OCI-LY7 (cell line): ENCODE measurements around the gene FFAR2. TPM values are rescaled to one million over a fixed set of nuclear protein-coding genes. Genes with fewer than 3 reads are reported as not detected.

Experiments used
- BruUV-seq: library from RNA; stranded (reverse); fragments of 400-500 nt; replicated peaks from 2 replicates; lab custom pipeline; 2021; lab: Mats Ljungman, UMichigan
- CTCF ChIA-PET: fragments of 300-600 bp; sonication (Branson Sonifier 250); formaldehyde crosslinking; loops from one replicate; lab custom pipeline; 2022; ENCODE audit warnings: antibody characterized with exemption; ENCODE audit not compliant: unreplicated experiment; lab: Charles Lee
- POLR2A ChIA-PET: fragments of 300-600 bp; sonication (Branson Sonifier 250); formaldehyde crosslinking; loops from one replicate; lab custom pipeline; 2022; ENCODE audit warnings: antibody characterized with exemption; lab: Charles Lee
- DNase-seq: peaks from one replicate; pipeline ENCODE4 v3.0.0-alpha.2; 2015; ENCODE audit warnings: low spot score
- H2AFZ ChIP-seq: fragments of 200-600 bp; sonication (generic), shearing (Covaris generic); 2 replicates; pipeline ENCODE4 v1.6.1; 2014; ENCODE audit warnings: mild to moderate bottlenecking, antibody characterized with exemption, low read length, moderate library complexity
- H3K27ac ChIP-seq: fragments of 200-600 bp; sonication (generic); 2 replicates; pipeline ENCODE4 v1.5.1; 2014; ENCODE audit warnings: mixed run types, low read depth, mild to moderate bottlenecking, moderate library complexity, low read length, inconsistent platforms; ENCODE audit not compliant: poor library complexity, severe bottlenecking
- H3K36me3 ChIP-seq: fragments of 200-600 bp; sonication (generic); 2 replicates; pipeline ENCODE4 v1.6.1; 2014; ENCODE audit warnings: mild to moderate bottlenecking, antibody characterized with exemption, low read length, moderate library complexity, mixed read lengths; ENCODE audit not compliant: insufficient read depth
- H3K4me1 ChIP-seq: fragments of 200-600 bp; sonication (generic); 2 replicates; pipeline ENCODE4 v1.5.1; 2014; ENCODE audit warnings: mild to moderate bottlenecking, low read length; ENCODE audit not compliant: insufficient read depth, poor library complexity, severe bottlenecking
- H3K4me2 ChIP-seq: fragments of 200-600 bp; sonication (generic); 2 replicates; pipeline ENCODE4 v1.6.1; 2014; ENCODE audit warnings: mild to moderate bottlenecking, low read length
- H3K4me3 ChIP-seq: fragments of 200-600 bp; sonication (generic); 2 replicates; pipeline ENCODE4 v1.5.1; 2014; ENCODE audit warnings: mild to moderate bottlenecking, low read depth, low read length; ENCODE audit not compliant: poor library complexity, severe bottlenecking
- H3K79me2 ChIP-seq: fragments of 200-600 bp; sonication (generic); 2 replicates; pipeline ENCODE4 v1.6.1; 2016; ENCODE audit warnings: low read depth, mild to moderate bottlenecking, low read length, moderate library complexity, mixed read lengths; ENCODE audit not compliant: insufficient read depth
- H3K9me2 ChIP-seq: fragments of 200-600 bp; sonication (generic); 2 replicates; pipeline ENCODE4 v1.6.1; 2016; ENCODE audit warnings: mild to moderate bottlenecking, low read length, mixed read lengths; ENCODE audit not compliant: insufficient read depth
- H3K9me3 ChIP-seq: fragments of 200-600 bp; sonication (generic); 2 replicates; pipeline ENCODE4 v1.6.1; 2014; ENCODE audit warnings: mild to moderate bottlenecking, mixed run types, low read length, mixed read lengths
- H4K20me1 ChIP-seq: fragments of 200-600 bp; sonication (generic); 2 replicates; pipeline ENCODE4 v1.6.1; 2014; ENCODE audit warnings: mild to moderate bottlenecking, antibody characterized with exemption, low read length, moderate library complexity, mixed read lengths; ENCODE audit not compliant: insufficient read depth
- EZH2phosphoT487 ChIP-seq: fragments of 200-600 bp; sonication (generic); IDR thresholded peaks from 2 replicates; pipeline ENCODE4 v1.6.1; 2018; ENCODE audit warnings: low read depth, borderline replicate concordance, mild to moderate bottlenecking, mixed run types, antibody characterized with exemption, low read length, moderate library complexity, mixed read lengths
- intact Hi-C: fragments of 100-400 bp; cut with micrococcal nuclease; formaldehyde crosslinking; loops from one replicate; pipeline ENCODE4 v1.10.0; 2022; ENCODE audit not compliant: unreplicated experiment
- total RNA-seq, 2 experiments: library from RNA; depleted of rRNA in 1 of 2; stranded (reverse); fragments of >200 nt in 1 of 2; shearing (Covaris generic) in 1 of 2; gene quantifications; 2 replicates each; pipeline ENCODE4 v1.2.3, GENCODE V29; 2014 to 2022
- TF ChIP-seq, protein P1 (sequence below): fragments of 200-600 bp; sonication (generic); conservative IDR thresholded peaks from 2 replicates; pipeline ENCODE4 v1.5.1; 2014; ENCODE audit warnings: mild to moderate bottlenecking, antibody characterized with exemption, low read length, moderate library complexity, mixed read lengths

Gene FFAR2
- total RNA-seq, 2 experiments from 2014 or later: not detected

DNA sequence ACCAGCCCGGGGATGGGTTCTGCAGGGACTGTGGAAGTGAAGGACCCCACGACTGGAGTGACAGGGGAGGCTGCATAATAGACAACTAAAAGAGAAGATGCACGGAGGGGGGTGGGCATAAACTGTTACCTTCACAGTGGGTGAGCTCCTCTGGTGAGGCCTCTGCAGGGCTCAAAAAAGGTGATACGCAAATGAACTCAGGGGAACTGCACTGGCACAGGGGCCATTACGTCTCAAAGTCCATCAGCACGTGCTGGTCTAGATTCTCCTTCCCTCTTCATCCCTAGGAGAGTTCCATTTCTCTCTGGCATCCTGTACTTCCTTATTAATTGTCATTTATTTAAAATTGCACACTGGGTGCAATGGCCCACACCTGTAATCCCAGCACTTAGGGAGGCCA is 8.1 kb upstream of the FFAR2 start:
- Histone ChIP-seq H3K79me2 (no peaks in the 10 kb centered on the region), H3K4me1 (peaks cover 16% of the 10 kb centered on the region), H2AFZ (no peak overlapping the region), H4K20me1 (no peaks in the 10 kb centered on the region; the same call in 1 of the 2 replicates), H3K4me3 (no peak overlapping the region), H3K27ac (no peak overlapping the region), H3K4me2 (no peak overlapping the region), H3K36me3 (no peaks in the 10 kb centered on the region), H3K9me3 (no peaks in the 10 kb centered on the region), H3K9me2 (no peaks in the 10 kb centered on the region)
- no peak for DNase-seq
- TF ChIP-seq, protein P1, sequence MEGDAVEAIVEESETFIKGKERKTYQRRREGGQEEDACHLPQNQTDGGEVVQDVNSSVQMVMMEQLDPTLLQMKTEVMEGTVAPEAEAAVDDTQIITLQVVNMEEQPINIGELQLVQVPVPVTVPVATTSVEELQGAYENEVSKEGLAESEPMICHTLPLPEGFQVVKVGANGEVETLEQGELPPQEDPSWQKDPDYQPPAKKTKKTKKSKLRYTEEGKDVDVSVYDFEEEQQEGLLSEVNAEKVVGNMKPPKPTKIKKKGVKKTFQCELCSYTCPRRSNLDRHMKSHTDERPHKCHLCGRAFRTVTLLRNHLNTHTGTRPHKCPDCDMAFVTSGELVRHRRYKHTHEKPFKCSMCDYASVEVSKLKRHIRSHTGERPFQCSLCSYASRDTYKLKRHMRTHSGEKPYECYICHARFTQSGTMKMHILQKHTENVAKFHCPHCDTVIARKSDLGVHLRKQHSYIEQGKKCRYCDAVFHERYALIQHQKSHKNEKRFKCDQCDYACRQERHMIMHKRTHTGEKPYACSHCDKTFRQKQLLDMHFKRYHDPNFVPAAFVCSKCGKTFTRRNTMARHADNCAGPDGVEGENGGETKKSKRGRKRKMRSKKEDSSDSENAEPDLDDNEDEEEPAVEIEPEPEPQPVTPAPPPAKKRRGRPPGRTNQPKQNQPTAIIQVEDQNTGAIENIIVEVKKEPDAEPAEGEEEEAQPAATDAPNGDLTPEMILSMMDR: no peak
- TF ChIP-seq EZH2phosphoT487: no peak
- intact Hi-C loops: no loop called here
- no TSS peak for BruUV-seq
- ChIA-PET POLR2A (no interaction called here), CTCF (no interaction called here)

DNA sequence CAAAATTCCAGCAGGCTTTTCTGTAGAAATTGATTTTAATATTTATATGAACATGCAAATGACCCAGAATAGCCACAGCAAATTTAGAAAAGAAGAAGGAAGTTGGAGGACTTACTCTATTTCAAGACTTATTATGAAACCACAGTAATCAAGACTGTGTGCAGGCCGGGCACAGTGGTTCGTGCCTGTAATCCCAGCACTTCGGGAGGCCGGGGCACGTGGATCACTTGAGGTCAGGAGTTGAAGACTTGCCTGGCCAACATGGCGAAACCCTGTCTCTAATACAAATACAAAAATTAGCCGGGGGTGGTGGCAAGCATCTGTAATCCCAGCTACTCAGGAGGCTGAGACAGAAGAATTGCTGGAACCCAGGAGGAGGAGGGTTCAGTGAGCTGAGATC is 6.0 kb upstream of the FFAR2 start:
- Histone ChIP-seq H3K36me3 (no peaks in the 10 kb centered on the region), H3K9me3 (no peaks in the 10 kb centered on the region), H3K4me3 (no peak overlapping the region), H3K9me2 (no peaks in the 10 kb centered on the region), H3K4me1 (peaks cover 10% of the 10 kb centered on the region), H3K4me2 (0 out of 2 replicates have a peak overlapping the region, but pooled peaks have one; percentile 19), H3K79me2 (no peaks in the 10 kb centered on the region), H2AFZ (no peak overlapping the region), H4K20me1 (no peaks in the 10 kb centered on the region; the same call in 1 of the 2 replicates), H3K27ac (no peak overlapping the region)
- ChIA-PET CTCF (no interaction called here), POLR2A (no interaction called here)
- TF ChIP-seq, protein P1: no peak
- no peak for TF ChIP-seq EZH2phosphoT487
- no TSS peak for BruUV-seq
- DNase-seq: no peak
- intact Hi-C loops: no loop called here

DNA sequence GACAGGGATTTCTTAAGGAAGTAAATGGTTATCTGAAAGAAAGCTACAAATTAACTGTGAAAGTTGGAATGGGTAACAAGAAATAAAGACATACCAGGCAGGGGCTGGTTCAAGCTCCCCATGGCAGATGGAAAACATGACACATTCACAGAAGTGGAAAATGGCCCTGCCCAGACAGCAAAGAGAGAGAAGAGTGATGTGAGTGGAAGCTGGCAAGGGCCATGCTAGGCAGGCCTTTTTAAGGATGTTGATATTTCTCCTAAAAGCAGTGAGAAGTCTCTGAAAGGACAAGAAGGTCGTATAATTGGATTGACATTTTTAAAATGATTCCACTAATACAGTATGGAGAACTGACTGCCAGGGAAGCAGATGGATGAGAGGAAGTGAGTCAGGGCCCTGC is 3.3 kb upstream of the FFAR2 start:
- BruUV-seq: no TSS peak
- TF ChIP-seq, protein P1: no peak
- no peak for TF ChIP-seq EZH2phosphoT487
- H3K27ac ChIP-seq: no peak overlapping the region
- intact Hi-C loops: no loop called here
- H3K4me1 ChIP-seq: peaks cover 10% of the 10 kb centered on the region
- no peaks in the 10 kb centered on the region for H3K79me2 ChIP-seq
- H3K36me3 ChIP-seq: no peaks in the 10 kb centered on the region
- ChIA-PET POLR2A (no interaction called here), CTCF (no interaction called here)
- H3K9me3 ChIP-seq: no peaks in the 10 kb centered on the region
- H3K4me2 ChIP-seq: no peak overlapping the region
- DNase-seq: no peak
- no peak overlapping the region for H3K4me3 ChIP-seq
- H3K9me2 ChIP-seq: no peaks in the 10 kb centered on the region
- no peak overlapping the region for H2AFZ ChIP-seq
- H4K20me1 ChIP-seq: no peaks in the 10 kb centered on the region; the same call in 1 of the 2 replicates
